Stimulated activated naive B cell treated with anti-CD40 and anti-IgM and Interleukin-4, amounts not matched to agents 10 μg/mL and 1 μg/mL and 100 μg/mL, for 72 hours (primary cell): Measurements from ENCODE around the gene RASGEF1B.
"Not testable (repeated sequence)": the region's sequence is repeated elsewhere in the genome, so short reads cannot be mapped to it uniquely, and the experiment has no call there.

ENCODE experiments used
- ATAC-seq, 2 donors: fragments of 150-1000 bp; cut with Tn5 transposase; replicated peaks; 2 replicates each; pipeline ENCODE4 v1.10.0; 2021; ENCODE audit warnings: moderate library complexity in 1 of 2
- DNase-seq: peaks from one replicate; pipeline ENCODE4 v3.0.0; 2021
- H3K27ac Mint-ChIP-seq: one replicate; pipeline ENCODE4 v1.8.0; 2022; ENCODE audit warnings: mild to moderate bottlenecking, mixed read lengths
- H3K27me3 Mint-ChIP-seq, 2 donors: one replicate each; pipeline ENCODE4 v1.8.0; 2022; ENCODE audit warnings: mixed read lengths in 2 of 2
- H3K36me3 Mint-ChIP-seq, 2 donors: one replicate each; pipeline ENCODE4 v1.8.0; 2022; ENCODE audit warnings: mixed read lengths in 2 of 2, mild to moderate bottlenecking in 1 of 2
- H3K4me1 Mint-ChIP-seq, 2 donors: one replicate each; pipeline ENCODE4 v1.8.0; 2022; ENCODE audit warnings: mixed read lengths in 2 of 2, mild to moderate bottlenecking in 1 of 2
- H3K4me3 Mint-ChIP-seq, 2 donors: one replicate each; pipeline ENCODE4 v1.8.0; 2022; ENCODE audit warnings: mild to moderate bottlenecking in 2 of 2, mixed read lengths in 2 of 2, moderate library complexity in 1 of 2
- H3K9me3 Mint-ChIP-seq, 2 donors: one replicate each; pipeline ENCODE4 v1.8.0; 2022; ENCODE audit warnings: mixed read lengths in 2 of 2, mild to moderate bottlenecking in 1 of 2

Gene RASGEF1B

GRCh38 chr4:81424816-81425755 lies 46.6 kb downstream of the RASGEF1B start:
- Mint-ChIP-seq H3K27me3 (no peaks in the 10 kb centered on the region), H3K4me1 (peaks cover 16 to 33% of the 10 kb centered on the region in 2 donors), H3K9me3 (peaks cover 4 to 5% of the 10 kb centered on the region in 2 donors), H3K4me3 (no peak overlapping the region), H3K27ac (no peak overlapping the region), H3K36me3 (peaks cover 19 to 30% of the 10 kb centered on the region in 2 donors)
- ATAC-seq (no peak), DNase-seq (no peak)

- Mint-ChIP-seq H3K27ac (no peak overlapping the region), H3K27me3 (no peaks in the 10 kb centered on the region), H3K4me1 (peaks cover 16 to 33% of the 10 kb centered on the region in 2 donors), H3K36me3 (peaks cover 11 to 23% of the 10 kb centered on the region in 2 donors), H3K4me3 (no peak overlapping the region), H3K9me3 (peaks cover 4% of the 10 kb centered on the region in 2 donors)
- DNase-seq (no peak), ATAC-seq (no peak)
Measured at GRCh38 chr4:81424336-81424735, 47.4 kb downstream of the RASGEF1B start.

DNA sequence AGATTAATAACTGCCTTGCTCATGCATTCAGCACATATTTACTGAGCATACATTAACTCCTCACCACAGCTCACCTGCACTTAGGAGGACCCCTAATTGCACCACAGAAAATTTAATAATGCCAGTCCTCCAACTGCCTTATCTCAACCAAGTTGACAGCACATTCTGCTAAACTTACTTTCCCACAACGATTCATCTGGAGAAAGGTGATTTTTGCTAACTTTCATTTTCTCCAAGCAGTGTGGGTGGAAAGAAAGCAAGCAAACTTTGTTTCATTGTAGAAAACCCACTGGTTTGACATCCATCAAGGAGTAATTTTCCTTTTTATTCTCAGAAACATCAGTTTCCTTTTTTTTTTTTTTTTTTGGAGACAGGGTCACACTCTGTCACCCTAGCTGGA lies 49.1 kb downstream of the RASGEF1B start:
- H3K9me3 Mint-ChIP-seq, result no peaks in the 10 kb centered on the region
- H3K4me3 Mint-ChIP-seq, result no peak overlapping the region
- no peak overlapping the region for H3K27ac Mint-ChIP-seq
- no peaks in the 10 kb centered on the region for H3K27me3 Mint-ChIP-seq
- H3K36me3 Mint-ChIP-seq, result peaks cover 5 to 14% of the 10 kb centered on the region in 2 donors
- ATAC-seq, result no peak
- peaks cover 16 to 28% of the 10 kb centered on the region in 2 donors for H3K4me1 Mint-ChIP-seq
- DNase-seq, result no peak

DNA sequence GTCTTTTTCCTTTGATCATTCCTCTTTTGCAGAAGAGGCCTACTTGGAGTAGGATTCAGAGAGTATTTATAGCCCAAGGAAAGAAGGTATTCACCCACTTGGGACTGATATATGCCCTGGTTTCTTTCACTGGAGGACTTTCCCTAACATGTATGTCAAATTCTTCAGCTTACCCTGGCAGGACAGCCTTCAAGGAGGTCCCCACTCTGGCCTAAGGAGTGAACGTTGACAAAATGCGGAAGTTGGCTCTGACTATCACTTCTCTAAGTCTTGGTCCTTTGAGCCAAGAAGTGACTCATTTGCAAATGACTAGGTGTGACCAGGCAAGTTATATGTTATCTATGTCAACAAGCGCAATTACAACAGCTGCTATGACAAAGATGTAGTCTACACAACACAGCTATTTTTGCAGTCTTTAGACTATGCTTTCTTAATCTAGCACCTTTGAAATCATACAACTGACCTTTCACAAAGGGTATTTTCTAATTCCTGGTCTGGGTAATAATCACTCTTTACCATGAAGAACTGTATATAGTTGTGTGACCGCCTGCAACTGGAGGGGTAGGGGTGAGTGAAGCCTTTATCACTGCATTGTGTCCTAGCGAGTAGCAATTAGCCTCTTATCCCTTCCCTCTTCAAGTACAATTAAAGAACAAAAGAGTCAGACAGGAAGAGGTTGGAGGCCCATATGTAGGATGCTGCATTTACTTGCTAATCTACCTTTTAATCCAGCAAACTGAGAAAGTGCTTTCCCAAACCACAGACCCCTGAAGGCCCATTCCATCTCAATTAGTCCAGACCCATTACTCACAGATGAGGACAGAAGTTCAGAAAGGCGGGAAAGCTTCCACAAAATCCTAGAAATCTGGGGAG lies 50.1 kb downstream of the RASGEF1B start:
- DNase-seq, result peak; percentile 39
- peak; percentile 100 for ATAC-seq
- peaks cover 16 to 28% of the 10 kb centered on the region in 2 donors for H3K4me1 Mint-ChIP-seq
- no peaks in the 10 kb centered on the region for H3K9me3 Mint-ChIP-seq
- H3K27me3 Mint-ChIP-seq, result no peaks in the 10 kb centered on the region
- peak overlapping the region; percentile 87 for H3K27ac Mint-ChIP-seq
- no peak overlapping the region for H3K4me3 Mint-ChIP-seq
- H3K36me3 Mint-ChIP-seq, result peaks cover 5 to 8% of the 10 kb centered on the region in 2 donors

DNA sequence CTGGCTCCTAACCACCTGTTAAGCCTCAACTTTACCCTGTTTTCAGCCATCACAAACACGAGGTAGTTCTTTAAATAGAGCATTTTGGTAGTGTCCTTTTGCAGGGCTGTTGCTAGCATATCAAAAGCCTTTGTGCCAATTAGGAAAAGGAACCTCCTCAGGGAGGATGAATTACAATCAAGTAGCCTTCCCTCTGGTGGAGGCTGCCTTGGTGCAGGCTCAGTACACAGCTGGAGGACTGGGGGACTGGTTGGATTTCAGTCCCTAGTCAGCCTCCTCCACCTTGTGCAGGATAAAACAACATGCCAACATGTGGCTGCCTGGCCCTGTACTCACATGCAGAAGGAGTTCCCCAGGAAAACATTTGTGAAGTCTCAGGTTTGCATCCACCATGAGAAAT lies 53.1 kb downstream of the RASGEF1B start:
- no peak overlapping the region for H3K4me3 Mint-ChIP-seq
- H3K27me3 Mint-ChIP-seq, result no peaks in the 10 kb centered on the region
- no peak for DNase-seq
- no peak for ATAC-seq
- H3K4me1 Mint-ChIP-seq, result peaks cover 16 to 23% of the 10 kb centered on the region in 2 donors
- no peaks in the 10 kb centered on the region for H3K36me3 Mint-ChIP-seq
- no peak overlapping the region for H3K27ac Mint-ChIP-seq
- no peaks in the 10 kb centered on the region for H3K9me3 Mint-ChIP-seq

GRCh38 chr4:81412946-81413495 lies 58.7 kb downstream of the RASGEF1B start:
- Mint-ChIP-seq H3K27me3 (no peaks in the 10 kb centered on the region), H3K36me3 (no peaks in the 10 kb centered on the region), H3K9me3 (no peaks in the 10 kb centered on the region), H3K4me3 (no peak overlapping the region), H3K27ac (no peak overlapping the region), H3K4me1 (no peaks in the 10 kb centered on the region)
- ATAC-seq, result no peak
- DNase-seq, result no peak

DNA sequence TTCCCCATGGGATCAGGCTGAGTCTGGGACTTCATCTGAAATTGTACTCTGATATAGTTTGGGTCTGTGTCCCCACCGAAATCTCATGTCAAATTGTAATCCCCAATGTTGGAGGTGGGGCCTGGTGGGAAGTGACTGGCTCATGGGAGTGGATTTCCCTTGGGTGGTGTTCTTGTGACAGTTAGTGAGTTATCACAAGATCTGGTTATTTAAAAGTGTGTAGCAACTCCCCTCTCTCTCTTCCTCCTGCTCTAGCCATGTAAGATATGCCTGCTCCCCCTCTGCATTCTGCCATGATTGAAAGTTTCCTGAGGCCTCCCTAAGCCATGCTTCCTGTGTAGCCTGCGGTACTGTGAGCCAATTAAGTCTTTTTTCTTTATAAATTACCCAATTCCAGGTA lies 61.0 kb downstream of the RASGEF1B start:
- DNase-seq, result no peak
- Mint-ChIP-seq H3K4me3 (no peak overlapping the region), H3K27me3 (no peaks in the 10 kb centered on the region), H3K27ac (no peak overlapping the region), H3K9me3 (no peaks in the 10 kb centered on the region), H3K36me3 (no peaks in the 10 kb centered on the region), H3K4me1 (no peaks in the 10 kb centered on the region)
- ATAC-seq, result no peak

DNA sequence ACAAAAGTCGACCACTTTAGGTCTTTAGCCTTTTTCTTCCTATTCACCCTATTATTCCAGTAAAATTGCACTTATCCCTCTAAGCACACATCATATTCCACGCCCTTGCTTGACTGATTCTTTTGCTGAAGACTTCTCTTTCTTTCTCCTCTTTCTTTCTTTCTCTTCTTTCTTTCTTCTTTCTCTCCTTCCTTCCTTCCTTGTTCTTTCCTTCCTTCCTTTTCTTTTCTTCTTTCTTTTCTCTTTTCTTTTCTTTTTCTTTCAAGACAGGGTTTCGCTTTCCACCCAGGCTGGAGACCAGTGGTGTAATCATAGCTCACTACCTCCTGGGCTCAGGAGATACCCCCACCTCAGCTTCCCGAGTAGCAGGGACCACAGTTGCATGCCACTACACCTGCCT lies 61.9 kb downstream of the RASGEF1B start:
- no peak for ATAC-seq

DNA sequence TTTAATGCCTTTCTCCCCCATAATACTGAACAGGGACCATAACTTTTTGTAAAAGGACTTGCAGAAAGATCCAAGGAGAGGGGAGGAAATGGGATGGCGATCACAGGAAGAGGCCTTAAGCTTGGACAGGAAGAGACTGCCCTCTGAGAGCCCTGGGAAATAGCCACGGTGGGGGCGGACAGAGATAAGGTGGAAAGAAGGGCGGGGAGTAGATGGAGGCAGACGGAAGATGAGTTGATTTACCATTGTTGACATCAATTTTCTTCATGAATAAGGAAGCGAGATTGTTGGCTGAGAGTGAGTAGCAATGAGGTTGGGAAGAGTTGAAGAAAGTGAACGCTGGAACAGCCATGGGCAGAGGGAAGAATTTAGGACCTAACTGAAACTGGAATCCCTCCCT lies 63.4 kb downstream of the RASGEF1B start:
- Mint-ChIP-seq H3K27ac (no peak overlapping the region), H3K4me3 (no peak overlapping the region), H3K36me3 (no peaks in the 10 kb centered on the region), H3K4me1 (no peaks in the 10 kb centered on the region), H3K27me3 (peaks cover 0 to 10% of the 10 kb centered on the region in 2 donors), H3K9me3 (no peaks in the 10 kb centered on the region)
- ATAC-seq (no peak), DNase-seq (no peak)

More for the DNA sequence above, 61.9 kb downstream of the RASGEF1B start:
- Mint-ChIP-seq H3K27ac (no peak overlapping the region), H3K4me1 (no peaks in the 10 kb centered on the region), H3K27me3 (peaks cover 0 to 1% of the 10 kb centered on the region in 2 donors), H3K4me3 (no peak overlapping the region), H3K9me3 (no peaks in the 10 kb centered on the region), H3K36me3 (no peaks in the 10 kb centered on the region)
- no peak for DNase-seq

DNA sequence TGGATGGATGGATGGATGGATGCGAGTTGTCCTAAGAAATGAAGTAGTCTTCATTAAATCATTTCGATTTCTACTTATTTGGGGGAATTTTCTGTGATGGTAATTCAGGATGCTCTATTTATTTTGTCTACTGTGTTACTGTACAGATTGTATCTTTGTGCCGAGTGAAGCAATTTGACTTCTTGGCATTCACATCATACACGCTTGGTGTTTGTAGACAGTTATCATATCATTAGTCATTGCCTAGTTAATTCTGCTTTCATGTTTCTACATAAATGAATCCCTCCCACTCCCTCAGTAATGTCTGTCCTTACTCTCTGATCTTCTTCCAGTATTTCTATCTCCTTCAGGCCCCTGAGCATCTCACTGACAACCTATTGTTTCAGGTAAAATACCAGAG lies 64.0 kb downstream of the RASGEF1B start:
- ATAC-seq (no peak), DNase-seq (no peak)
- Mint-ChIP-seq H3K27ac (no peak overlapping the region), H3K4me1 (no peaks in the 10 kb centered on the region), H3K4me3 (no peak overlapping the region), H3K27me3 (peaks cover 0 to 10% of the 10 kb centered on the region in 2 donors), H3K36me3 (no peaks in the 10 kb centered on the region), H3K9me3 (no peaks in the 10 kb centered on the region)

DNA sequence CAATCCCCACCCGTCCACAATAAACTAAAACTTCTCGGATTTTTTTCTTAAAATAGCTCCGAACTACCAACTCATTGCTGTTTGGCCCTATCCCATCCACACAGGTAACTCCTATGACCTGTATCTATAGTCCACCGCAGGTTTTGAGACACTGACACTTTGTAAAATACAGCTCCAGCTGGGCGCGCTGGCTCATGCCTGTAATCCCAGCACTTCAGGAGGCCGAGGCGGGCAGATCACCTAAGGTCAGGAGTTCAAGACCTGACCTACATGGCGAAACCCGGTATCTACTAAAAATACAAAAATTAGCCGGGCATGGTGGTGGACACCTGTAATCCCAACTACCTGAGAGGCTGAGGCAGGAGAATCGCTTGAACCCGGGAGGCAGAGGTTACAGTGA lies 65.2 kb downstream of the RASGEF1B start:
- not testable (repeated sequence) for H3K4me3 Mint-ChIP-seq, H3K4me1 Mint-ChIP-seq, H3K27ac Mint-ChIP-seq, ATAC-seq, H3K9me3 Mint-ChIP-seq, H3K36me3 Mint-ChIP-seq, DNase-seq
- H3K27me3 Mint-ChIP-seq, result peaks cover 0 to 16% of the 10 kb centered on the region in 2 donors

DNA sequence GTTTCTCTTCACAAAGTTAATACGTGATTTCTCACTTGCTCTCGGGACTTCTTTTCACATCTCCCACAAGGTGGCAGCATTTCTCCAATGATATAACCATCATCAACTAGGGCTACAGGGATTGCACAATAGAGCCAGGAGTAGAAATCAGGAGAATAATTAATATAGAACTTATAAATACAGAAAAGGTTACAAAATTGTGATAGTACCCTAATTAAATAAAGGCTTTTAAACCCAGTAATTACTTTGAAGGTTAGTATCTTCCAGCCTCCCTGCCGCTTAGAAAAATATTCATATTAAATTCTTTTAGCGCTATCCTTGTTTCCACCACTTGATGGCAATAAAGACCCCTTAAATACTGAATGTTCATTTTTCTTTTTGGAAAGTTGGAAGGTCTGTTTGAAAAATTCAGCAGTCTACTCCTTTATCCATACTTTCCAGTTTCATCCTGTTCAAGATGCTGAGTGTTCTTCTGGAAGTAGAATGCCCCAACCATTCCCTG lies 65.8 kb downstream of the RASGEF1B start:
- no peak for DNase-seq
- Mint-ChIP-seq H3K9me3 (no peaks in the 10 kb centered on the region), H3K4me3 (no peak overlapping the region), H3K4me1 (no peaks in the 10 kb centered on the region), H3K27me3 (peaks cover 0 to 16% of the 10 kb centered on the region in 2 donors), H3K27ac (no peak overlapping the region), H3K36me3 (no peaks in the 10 kb centered on the region)
- peak; percentile 74 to 81 for ATAC-seq

DNA sequence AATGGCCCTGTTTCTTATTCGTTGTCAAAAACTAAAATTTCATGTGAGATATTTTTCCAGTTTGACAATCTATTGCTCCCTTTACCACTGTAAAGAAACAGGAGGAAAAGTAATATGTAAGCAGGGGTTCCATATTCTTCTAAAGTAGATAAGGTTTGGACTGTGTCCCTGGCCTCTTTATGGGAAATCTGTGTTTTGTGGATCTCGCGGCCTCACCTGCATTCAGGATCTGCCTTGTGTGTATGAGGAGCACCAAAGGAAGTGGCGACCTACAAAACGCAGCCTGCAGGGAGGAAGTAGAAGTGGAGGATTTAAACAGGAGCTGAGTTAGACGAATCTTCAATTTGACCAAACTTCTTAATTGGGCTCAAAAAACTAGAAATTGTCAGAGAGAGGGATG lies 67.0 kb downstream of the RASGEF1B start:
- no peak overlapping the region for H3K27ac Mint-ChIP-seq
- ATAC-seq, result no peak
- no peaks in the 10 kb centered on the region for H3K4me1 Mint-ChIP-seq
- DNase-seq, result no peak
- H3K9me3 Mint-ChIP-seq, result no peaks in the 10 kb centered on the region
- H3K27me3 Mint-ChIP-seq, result peaks cover 0 to 16% of the 10 kb centered on the region in 2 donors
- no peaks in the 10 kb centered on the region for H3K36me3 Mint-ChIP-seq
- no peak overlapping the region for H3K4me3 Mint-ChIP-seq

- Mint-ChIP-seq H3K27ac (no peak overlapping the region), H3K4me3 (no peak overlapping the region), H3K27me3 (peaks cover 0 to 16% of the 10 kb centered on the region in 2 donors), H3K9me3 (no peaks in the 10 kb centered on the region), H3K36me3 (no peaks in the 10 kb centered on the region), H3K4me1 (no peaks in the 10 kb centered on the region)
- DNase-seq, result no peak
- ATAC-seq, result no peak
Measured at GRCh38 chr4:81404294-81404693, 67.4 kb downstream of the RASGEF1B start.
